ENCODE data around the gene PIGZ. TPM values are rescaled to one million over a fixed set of nuclear protein-coding genes. Genes with fewer than 3 reads are reported as not detected.

The PIGZ gene
- total and polyA plus RNA-seq, 4 donors: 1.4 to 5.5 (median 2.2) TPM

GRCh38 chr3:196990601-196991007, 22.0 kb upstream of the PIGZ start:
- H3K9me3 ChIP-seq (ENCODE audit: control insufficient read depth in 4 of 4, insufficient read depth in 3 of 4, low read length in 3 of 4): no peaks in the 10 kb centered on the region
- H3K27me3 ChIP-seq (ENCODE audit: control insufficient read depth in 3 of 3, insufficient read depth in 3 of 3, low read length in 2 of 3): no peaks in the 10 kb centered on the region
- TF ChIP-seq CTCF (IDR thresholded peaks at IDR 0.05; ENCODE audit: control extremely low read depth, extremely low read depth): no peak
- no peak overlapping the region for H3K9ac ChIP-seq (ENCODE audit: insufficient read depth in 1 of 2, low read length in 2 of 2)
- no peak overlapping the region for H3K27ac ChIP-seq (ENCODE audit: low read depth in 1 of 2, low read length in 1 of 2)
- ATAC-seq (ENCODE audit: insufficient read depth, low FRiP score) (no peak), DNase-seq (no peak)
- no peaks in the 10 kb centered on the region for H3K36me3 ChIP-seq (ENCODE audit: control insufficient read depth in 4 of 4, insufficient read depth in 4 of 4, low read length in 4 of 4)
- no peak overlapping the region for H3K4me3 ChIP-seq
- WGBS, 2 donors: 93 to 97% methylated on average over 10 of the region's 10 CpGs
- no peaks in the 10 kb centered on the region for H3K4me1 ChIP-seq (ENCODE audit: control insufficient read depth in 5 of 5, insufficient read depth in 5 of 5, low read length in 5 of 5)

DNA sequence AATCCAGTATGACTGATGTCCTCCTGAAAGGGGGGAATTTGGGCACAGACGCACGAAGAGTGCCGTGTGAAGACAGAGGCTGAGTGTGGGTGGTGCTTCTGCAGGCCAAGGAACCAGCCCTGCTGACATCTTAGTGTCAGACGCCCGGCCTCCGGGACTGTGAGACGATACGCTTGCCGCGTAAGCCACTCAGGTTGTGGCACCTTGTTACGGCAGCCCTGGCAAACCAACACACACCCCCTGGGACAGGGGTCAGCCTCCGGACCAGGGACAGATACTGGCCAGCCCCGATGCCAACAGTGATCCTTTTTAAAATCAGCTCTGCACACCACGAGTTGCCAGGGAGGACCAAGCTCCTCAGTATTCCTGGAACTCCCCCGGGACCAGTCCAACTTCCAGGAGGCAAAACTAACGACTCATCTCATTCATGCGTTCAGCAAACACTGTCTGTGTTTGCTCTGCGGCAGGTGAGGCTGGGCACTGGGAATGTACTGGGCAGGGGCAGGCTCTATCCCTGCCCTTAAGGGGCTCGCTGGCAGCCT, 21.2 kb upstream of the PIGZ start:
- Histone ChIP-seq H3K27ac (ENCODE audit: low read depth in 1 of 2, low read length in 1 of 2) (no peak overlapping the region), H3K9me3 (ENCODE audit: control insufficient read depth in 4 of 4, insufficient read depth in 3 of 4, low read length in 3 of 4) (no peaks in the 10 kb centered on the region), H3K4me1 (ENCODE audit: control insufficient read depth in 5 of 5, insufficient read depth in 5 of 5, low read length in 5 of 5) (no peaks in the 10 kb centered on the region), H3K9ac (ENCODE audit: insufficient read depth in 1 of 2, low read length in 2 of 2) (no peak overlapping the region), H3K27me3 (ENCODE audit: control insufficient read depth in 3 of 3, insufficient read depth in 3 of 3, low read length in 2 of 3) (no peaks in the 10 kb centered on the region), H3K4me3 (no peak overlapping the region), H3K36me3 (ENCODE audit: control insufficient read depth in 4 of 4, insufficient read depth in 4 of 4, low read length in 4 of 4) (no peaks in the 10 kb centered on the region)
- WGBS, 2 donors: 81 to 90% methylated on average over 19 of the region's 19 CpGs
- no peak for TF ChIP-seq CTCF (IDR thresholded peaks at IDR 0.05; ENCODE audit: control extremely low read depth, extremely low read depth)
- no peak for ATAC-seq (ENCODE audit: insufficient read depth, low FRiP score)
- no peak for DNase-seq

DNA sequence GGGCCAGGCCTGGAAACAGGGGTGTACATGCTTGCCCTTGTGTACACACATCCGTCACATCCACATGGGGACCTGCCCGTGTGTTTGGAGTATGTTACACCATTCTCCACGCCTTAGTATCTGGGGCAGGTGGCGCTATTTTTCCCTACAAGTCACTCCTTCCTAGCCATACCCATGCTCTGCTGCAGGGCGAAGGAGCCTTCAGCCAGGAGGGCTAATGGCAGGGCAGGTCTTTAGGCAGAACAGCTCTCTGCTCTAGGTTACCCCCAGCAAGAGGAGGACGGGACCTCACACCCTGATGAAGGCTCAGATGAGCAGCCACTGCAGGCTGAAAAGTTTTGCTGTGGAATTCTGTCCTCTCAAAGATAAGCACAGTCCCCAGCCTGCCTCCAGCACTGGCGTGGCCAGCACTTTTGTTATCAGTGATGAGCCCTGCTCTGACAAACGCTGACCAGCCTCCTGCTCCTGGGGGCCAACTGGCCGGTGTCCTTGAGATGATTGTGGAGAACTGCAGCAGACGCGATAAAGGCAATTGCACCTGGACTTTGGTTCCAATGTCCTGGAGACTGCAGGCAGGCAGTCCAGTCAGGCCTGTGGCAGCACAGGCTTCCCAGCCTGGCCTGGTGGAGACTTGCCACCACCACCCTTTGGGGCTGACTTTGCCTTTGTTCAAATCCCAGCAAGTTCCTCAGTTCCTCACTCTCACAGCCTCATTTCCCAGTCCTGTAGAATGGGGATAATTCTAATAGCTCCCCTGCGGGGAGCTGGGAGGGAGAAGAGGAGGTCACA, 19.8 kb upstream of the PIGZ start:
- no peak overlapping the region for H3K27ac ChIP-seq (ENCODE audit: low read depth in 1 of 2, low read length in 1 of 2)
- TF ChIP-seq CTCF (IDR thresholded peaks at IDR 0.05; ENCODE audit: control extremely low read depth, extremely low read depth): no peak
- H3K9me3 ChIP-seq (ENCODE audit: control insufficient read depth in 4 of 4, insufficient read depth in 3 of 4, low read length in 3 of 4): peaks cover 0 to 2% (median under 1%) of the 10 kb centered on the region in 4 donors
- no peak overlapping the region for H3K4me3 ChIP-seq
- H3K9ac ChIP-seq (ENCODE audit: insufficient read depth in 1 of 2, low read length in 2 of 2): no peak overlapping the region
- H3K36me3 ChIP-seq (ENCODE audit: control insufficient read depth in 4 of 4, insufficient read depth in 4 of 4, low read length in 4 of 4): no peaks in the 10 kb centered on the region
- 66 to 73% methylated on average over 12 of the region's 12 CpGs for WGBS, 2 donors
- ATAC-seq (ENCODE audit: insufficient read depth, low FRiP score) (no peak), DNase-seq (peak in 1 of 3 donors; percentile 13)
- H3K4me1 ChIP-seq (ENCODE audit: control insufficient read depth in 5 of 5, insufficient read depth in 5 of 5, low read length in 5 of 5): no peaks in the 10 kb centered on the region
- H3K27me3 ChIP-seq (ENCODE audit: control insufficient read depth in 3 of 3, insufficient read depth in 3 of 3, low read length in 2 of 3): no peaks in the 10 kb centered on the region

All from lung (tissue), 12 donors.